Cardiac fibroblast (primary cell): ENCODE measurements around the gene CDH23.

Experiments
- DNase-seq, 2 donors: peaks; one replicate each; pipeline versions ENCODE4 v3.0.0 to v3.0.0-alpha.2; 2010; ENCODE audit warnings: low read depth in 2 of 2
- H3K4me3 ChIP-seq, 2 donors: replicated peaks in 1 of 2; 1 replicate in 1 of 2; 2 replicates in 1 of 2; pipeline ENCODE4 v1.5.1; 2011; ENCODE audit warnings: low read depth in 2 of 2, low read length in 2 of 2, mild to moderate bottlenecking in 2 of 2, moderate library complexity in 1 of 2
- TF ChIP-seq, protein P1 (sequence below): IDR thresholded peaks from one replicate; pipeline ENCODE4 v1.5.1; 2011; ENCODE audit warnings: low read depth, mild to moderate bottlenecking, low read length, inconsistent platforms

CDH23 gene

DNA sequence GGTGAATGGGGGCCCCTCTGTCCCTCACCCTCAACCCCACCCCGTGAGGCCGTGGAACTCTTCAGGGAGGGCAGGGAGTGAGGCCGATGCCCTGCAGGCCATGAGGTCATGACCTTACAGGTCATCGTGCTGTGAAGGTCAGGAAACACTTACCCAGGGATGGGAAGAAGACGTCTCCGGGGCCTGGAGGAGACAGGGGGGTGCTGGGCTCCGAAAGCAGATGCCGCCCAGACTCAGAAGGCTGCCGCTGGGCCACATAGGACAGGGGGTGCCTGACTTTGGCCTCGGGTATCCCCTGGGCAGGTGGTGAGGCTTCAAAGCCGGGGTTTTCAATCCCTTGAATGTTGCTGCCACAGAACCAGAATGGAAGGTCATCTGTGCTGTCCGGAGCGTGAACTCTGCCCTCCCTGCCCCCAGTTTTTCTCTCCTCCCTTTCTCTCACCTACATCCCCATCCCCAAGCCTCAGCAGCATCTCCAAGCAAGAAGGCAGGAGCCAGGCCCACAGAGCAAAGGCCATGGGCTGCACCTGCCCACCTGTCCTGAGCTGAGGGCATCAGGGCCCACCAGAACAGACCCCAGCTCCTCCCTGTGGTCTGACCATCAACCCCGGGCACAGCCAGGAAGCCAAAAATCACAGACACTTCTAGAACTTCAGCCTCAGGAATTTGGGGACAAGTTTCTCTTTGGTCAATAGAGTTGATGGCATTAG lies 354.9 kb downstream of the CDH23 start:
- H3K4me3 ChIP-seq = no peak overlapping the region
- TF ChIP-seq, protein P1, sequence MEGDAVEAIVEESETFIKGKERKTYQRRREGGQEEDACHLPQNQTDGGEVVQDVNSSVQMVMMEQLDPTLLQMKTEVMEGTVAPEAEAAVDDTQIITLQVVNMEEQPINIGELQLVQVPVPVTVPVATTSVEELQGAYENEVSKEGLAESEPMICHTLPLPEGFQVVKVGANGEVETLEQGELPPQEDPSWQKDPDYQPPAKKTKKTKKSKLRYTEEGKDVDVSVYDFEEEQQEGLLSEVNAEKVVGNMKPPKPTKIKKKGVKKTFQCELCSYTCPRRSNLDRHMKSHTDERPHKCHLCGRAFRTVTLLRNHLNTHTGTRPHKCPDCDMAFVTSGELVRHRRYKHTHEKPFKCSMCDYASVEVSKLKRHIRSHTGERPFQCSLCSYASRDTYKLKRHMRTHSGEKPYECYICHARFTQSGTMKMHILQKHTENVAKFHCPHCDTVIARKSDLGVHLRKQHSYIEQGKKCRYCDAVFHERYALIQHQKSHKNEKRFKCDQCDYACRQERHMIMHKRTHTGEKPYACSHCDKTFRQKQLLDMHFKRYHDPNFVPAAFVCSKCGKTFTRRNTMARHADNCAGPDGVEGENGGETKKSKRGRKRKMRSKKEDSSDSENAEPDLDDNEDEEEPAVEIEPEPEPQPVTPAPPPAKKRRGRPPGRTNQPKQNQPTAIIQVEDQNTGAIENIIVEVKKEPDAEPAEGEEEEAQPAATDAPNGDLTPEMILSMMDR = no peak
- no peak for DNase-seq

DNA sequence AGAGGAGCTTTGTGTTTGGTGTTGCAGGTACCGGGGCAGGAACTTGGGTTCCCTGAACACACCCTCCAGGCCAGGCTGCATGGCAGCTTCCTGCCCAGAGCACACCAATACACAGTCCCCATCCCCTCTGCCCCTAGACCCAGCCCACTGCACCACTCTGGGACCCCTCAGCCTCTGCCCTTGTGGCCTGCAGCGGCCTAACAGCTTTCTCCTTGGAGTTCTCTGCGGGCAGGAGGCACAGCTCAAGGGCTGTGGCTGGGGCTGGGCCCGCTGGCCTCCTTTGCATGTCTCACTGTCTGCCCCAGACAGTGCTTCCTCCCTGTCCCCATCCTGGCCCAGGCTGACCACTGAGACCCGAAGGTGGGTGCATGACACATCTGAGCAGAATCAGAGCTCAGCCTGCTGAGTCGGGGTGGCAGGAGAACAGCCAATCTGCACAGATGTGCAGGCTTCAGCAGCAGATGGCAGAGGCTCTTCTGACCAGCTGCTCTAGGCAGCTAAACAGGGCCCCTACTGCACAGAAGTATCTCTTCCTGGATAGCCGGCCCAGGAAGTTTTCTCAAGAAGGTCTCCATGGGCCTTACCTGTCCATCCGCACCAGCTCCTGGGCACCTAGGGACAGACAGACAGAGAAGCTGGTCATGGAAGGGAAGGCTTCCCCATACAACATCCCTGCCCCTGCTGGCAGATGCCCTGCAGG lies 355.8 kb downstream of the CDH23 start:
- TF ChIP-seq, protein P1 = no peak
- DNase-seq = no peak
- no peak overlapping the region for H3K4me3 ChIP-seq

DNA sequence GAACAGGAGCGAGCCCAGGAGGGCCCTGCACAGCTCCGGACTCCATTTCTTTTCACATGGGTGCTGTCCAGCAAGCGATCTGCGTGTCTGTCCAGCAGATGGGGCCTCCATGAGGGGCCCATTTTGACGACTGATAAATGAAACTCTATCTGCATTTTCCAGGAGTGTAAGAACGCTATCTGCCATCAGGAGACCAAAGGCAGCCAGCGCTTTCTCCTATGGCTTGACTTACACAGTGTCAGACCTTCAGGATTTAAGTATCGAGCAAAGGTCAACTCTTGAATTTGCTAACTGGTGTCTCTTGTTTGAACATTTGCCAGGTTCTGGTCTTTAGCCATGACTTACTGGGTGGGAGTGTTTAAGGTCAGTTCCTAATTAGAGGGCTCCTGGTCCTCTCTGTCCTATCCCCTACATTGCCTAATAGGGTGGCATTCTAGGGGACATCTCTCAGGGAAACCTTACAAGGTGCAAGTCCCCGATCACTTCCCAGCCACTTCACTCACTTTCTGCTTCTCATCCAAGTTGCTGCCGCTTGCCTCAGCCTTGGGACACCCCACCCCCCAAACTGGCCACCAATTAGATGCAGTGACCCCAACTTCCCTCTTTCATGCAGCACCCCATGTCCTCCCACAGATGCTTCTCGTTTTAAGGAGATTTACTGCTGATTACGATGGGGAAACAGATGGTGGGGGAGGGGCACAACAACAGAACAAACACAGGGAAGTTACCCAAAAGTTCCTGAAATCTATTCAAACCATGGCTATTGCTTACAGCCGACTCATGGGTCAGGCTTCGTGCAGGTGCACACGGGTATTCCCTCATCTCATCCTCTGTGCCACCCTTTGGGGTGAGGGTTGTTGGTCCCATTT lies 356.6 kb downstream of the CDH23 start:
- TF ChIP-seq, protein P1 = no peak
- DNase-seq = no peak

DNA sequence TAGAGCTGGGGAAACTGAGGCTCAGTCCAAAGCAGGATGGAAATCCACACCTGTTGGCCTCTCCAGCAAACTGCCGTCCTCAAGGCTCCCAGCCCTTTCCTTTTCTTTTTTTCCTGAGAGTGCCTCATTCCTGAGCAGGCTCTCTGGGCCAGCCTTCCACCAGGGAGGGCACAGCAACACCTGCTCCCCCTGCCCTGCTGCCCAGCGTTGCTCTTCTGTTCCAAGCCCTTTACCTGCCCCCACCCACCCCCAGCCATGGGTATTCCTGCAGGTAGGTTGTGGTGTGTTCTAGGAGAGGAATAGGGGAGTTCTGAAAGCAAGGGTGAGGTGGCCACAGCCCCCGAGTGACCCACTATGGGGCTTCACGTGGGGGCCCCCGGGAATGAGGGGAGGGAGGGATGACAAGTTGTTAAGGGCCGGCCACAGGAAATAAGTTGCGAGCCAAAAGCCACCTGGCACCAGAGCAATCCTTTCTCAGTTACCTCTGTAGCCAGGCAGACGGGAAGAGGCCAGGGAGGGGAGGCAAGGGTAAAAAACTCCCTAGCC lies 357.3 kb downstream of the CDH23 start:
- DNase-seq = no peak
- no peak overlapping the region for H3K4me3 ChIP-seq
- TF ChIP-seq, protein P1 = no peak

More for the DNA sequence above, 356.6 kb downstream of the CDH23 start:
- no peak overlapping the region for H3K4me3 ChIP-seq

DNA sequence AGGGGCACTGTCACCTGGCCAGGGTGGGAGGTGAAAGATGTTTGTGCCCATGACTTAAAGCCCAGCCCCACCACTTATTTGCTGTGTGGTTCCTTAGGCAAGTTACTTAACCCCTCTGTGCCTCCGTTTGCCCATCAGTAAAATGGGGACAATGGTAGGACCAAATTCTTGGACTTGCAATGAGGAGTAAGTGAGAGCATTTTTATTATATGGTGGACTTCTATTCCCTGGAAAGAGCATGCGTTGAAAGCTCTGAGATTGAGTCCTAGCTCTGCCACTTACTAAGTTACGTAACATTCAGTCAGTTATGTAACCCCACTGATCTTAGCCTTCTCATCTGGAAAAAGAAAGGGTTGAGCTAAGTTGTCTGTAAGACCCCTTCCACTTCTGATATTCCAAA lies 357.8 kb downstream of the CDH23 start:
- no peak overlapping the region for H3K4me3 ChIP-seq
- DNase-seq = no peak
- TF ChIP-seq, protein P1 = no peak

DNA sequence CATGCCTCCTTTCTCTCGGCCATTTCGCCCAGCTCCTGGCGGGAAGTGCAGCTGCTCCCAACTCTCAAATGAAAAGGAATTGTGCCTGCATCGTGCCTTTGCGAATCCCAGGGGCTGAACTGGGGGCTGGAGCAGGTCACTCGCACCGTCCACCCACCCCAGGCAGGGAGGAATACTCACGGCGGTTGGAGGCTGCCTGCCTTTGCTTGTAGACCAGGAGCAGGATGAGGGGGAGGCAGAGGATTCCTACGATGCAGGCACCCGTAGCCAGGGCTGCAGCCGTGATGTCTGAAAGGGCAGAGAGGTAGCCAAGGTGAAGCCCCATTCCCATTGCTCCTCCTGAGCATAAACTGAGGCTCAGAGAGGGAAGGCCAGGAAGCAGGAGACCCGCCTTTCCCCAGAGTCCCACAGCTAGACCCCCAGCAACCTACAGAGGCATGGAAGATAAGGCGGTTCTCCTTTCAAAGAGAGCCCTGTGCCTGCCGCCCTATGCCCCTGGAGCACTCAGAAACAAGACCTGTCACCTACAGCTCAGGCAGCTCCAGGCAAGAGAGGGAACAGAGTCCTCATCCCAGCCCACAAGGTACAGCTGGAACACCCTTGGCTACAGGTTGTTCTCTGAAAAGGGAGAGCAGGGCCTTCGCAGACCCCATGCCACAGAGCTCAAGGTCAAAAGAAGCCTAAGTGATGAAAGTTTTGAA lies 358.6 kb downstream of the CDH23 start:
- TF ChIP-seq, protein P1 = no peak
- no peak for DNase-seq
- no peak overlapping the region for H3K4me3 ChIP-seq
